HUES64 (cell line): ENCODE results near the gene ELMOD1. TPM values are rescaled to one million over a fixed set of nuclear protein-coding genes. Genes with fewer than 3 reads are reported as not detected.
A peak's percentile ranks its signal among the peaks of the same experiment; 100 is the strongest.

ENCODE experiments used
- H3K27ac ChIP-seq: 2 replicates; pipeline ENCODE4 v1.7.0; 2013; ENCODE audit warnings: low read depth, low read length, inconsistent platforms
- H3K27me3 ChIP-seq: 2 replicates; pipeline ENCODE4 v1.6.1; 2013; ENCODE audit warnings: mild to moderate bottlenecking, low read length; ENCODE audit not compliant: insufficient read depth
- H3K36me3 ChIP-seq: 2 replicates; pipeline ENCODE4 v1.6.1; 2013; ENCODE audit warnings: mild to moderate bottlenecking, low read length; ENCODE audit not compliant: insufficient read depth
- H3K4me1 ChIP-seq: 2 replicates; pipeline ENCODE4 v1.6.1; 2013; ENCODE audit warnings: mild to moderate bottlenecking, low read length, moderate library complexity; ENCODE audit not compliant: insufficient read depth
- H3K4me3 ChIP-seq: 2 replicates; pipeline ENCODE4 v1.5.1; 2013; ENCODE audit warnings: mild to moderate bottlenecking, low read length, moderate library complexity
- H3K9ac ChIP-seq: 2 replicates; pipeline ENCODE4 v1.6.1; 2013; ENCODE audit warnings: mild to moderate bottlenecking, low read depth, low read length
- H3K9me3 ChIP-seq: 2 replicates; pipeline ENCODE4 v1.6.1; 2013; ENCODE audit warnings: low read depth, low read length; ENCODE audit not compliant: insufficient read depth
- WGBS: fragments of 150-250, 120-280 bp; methylation state at CpG from one replicate; pipeline ENCODE4 v1.1.7; 2013; ENCODE audit warnings: missing lambda C conversion rate; 5-methylcytosine and 5-hydroxymethylcytosine counted together
- polyA plus RNA-seq, 2 experiments: library from polyadenylated mRNA; stranded (reverse); fragments of 50-300 nt; gene quantifications; one replicate each; pipeline ENCODE4 v1.2.3, GENCODE V29; 2013

Gene ELMOD1
- polyA plus RNA-seq (2013, experiment 1 of 2), result 1.1 TPM
- polyA plus RNA-seq (2013, experiment 2 of 2), result 0.51 TPM

DNA sequence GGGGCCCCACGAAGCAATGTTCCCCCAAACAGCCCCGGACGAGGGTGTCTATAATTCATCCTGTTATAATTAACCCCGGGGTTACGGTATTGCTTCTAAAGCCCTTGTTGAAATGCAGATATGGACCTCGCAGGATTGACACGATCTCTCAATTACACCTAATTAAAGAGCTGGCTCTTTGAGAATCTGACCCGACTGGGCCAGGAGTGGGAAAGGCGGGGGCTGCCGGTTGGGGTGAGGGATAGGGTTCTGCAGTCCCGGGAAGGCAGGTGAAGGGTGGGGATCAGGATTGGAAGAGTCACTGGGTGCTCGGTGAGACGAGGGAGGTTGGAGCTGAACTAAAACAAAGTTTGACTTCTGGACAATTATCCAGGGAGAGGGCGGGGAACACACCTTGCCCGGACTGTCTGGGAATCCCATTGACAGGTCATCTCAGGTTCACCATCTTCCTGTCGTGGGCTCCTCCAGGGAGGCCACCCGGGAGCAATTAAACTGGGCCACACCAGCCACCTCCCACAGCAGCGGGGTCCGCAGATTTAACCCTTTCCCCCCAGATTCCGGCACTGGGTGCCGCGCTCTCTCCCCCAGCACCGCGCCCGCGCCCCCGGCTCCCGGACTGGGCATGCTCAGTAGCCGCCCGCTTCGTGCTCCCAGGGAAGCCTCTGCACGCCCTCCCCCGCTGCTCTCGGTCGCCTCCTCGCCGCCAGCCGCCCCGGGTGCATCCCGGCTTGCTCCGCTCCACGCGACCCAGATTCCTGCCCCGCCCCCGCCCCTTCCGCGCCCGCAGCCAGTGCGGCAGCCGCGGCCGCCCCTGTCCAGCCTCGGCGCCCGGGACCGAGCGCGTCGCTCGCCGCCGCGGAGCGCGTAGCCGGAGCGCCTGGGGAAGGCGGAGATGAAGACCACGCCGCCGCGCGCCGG, at the start of gene ELMOD1:
Gene ELMOD1, plus strand, starts transcription at position 688 of the 918 bp plus-strand sequence. CDS start 27,043 bp downstream, outside the sequence.
- H3K9ac ChIP-seq, result no peak within 1 kb of the TSS
- no peaks in the 10 kb centered on the region for H3K36me3 ChIP-seq
- H3K9me3 ChIP-seq, result no peaks in the 10 kb centered on the region
- peaks cover 32% of the 10 kb centered on the region for H3K4me1 ChIP-seq
- H3K4me3 ChIP-seq, result peak within 1 kb of the TSS; percentile 63
- under 1% methylated on average over 74 of the region's 74 CpGs for WGBS
- H3K27ac ChIP-seq, result no peak within 1 kb of the TSS
- peaks cover 100% of the 10 kb centered on the region for H3K27me3 ChIP-seq

DNA sequence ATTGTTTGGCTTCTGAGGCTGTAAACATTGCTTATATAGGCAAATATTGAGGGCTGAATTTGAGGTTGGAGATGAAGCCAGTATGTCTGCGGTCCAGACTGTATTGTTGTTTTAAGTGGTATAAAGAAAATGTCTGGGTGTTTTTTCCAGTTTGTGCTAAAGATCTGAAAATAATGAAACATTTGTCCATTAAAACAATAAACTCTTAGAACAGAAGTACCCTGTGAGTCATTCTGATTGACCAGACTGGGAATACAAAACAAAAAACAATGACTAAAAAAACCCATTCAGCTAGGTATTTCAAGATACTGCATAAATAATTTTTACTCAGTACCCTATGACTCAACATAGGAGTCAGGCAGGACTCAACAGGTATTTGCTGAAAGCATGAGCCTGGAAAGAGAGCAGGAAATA, 45.8 kb upstream of the ELMOD1 start:
- Histone ChIP-seq H3K4me3 (no peak overlapping the region), H3K4me1 (no peaks in the 10 kb centered on the region), H3K27ac (no peak overlapping the region), H3K9me3 (no peaks in the 10 kb centered on the region), H3K36me3 (peaks cover 20% of the 10 kb centered on the region; the same call in 1 of the 2 replicates), H3K9ac (no peak overlapping the region), H3K27me3 (no peaks in the 10 kb centered on the region)
- 98% methylated on average over 1 of the region's 1 CpG for WGBS

DNA sequence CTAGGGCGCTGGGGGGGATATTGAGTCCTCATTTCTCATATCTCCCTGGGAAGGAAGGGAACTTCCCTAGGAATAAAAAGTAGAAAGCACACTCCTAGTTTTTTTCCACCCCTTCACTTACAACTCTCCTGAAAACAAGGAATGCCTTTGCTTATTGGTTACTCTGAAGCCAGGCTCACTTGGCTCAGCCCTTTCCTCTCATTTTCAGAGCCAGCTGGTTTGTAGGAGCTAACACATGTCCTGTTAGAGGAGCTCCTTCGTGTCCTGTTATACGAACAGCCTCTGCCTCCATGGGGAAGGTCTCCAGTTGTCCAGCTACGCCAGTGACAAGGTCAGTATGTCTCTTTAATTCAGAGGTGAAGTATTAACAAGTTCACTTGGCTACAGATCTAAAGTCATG, 43.0 kb upstream of the ELMOD1 start:
- Histone ChIP-seq H3K36me3 (peaks cover 45% of the 10 kb centered on the region), H3K27ac (no peak overlapping the region), H3K9me3 (no peaks in the 10 kb centered on the region), H3K27me3 (no peaks in the 10 kb centered on the region), H3K4me3 (no peak overlapping the region), H3K9ac (no peak overlapping the region), H3K4me1 (no peaks in the 10 kb centered on the region)
- WGBS, result 96% methylated on average over 3 of the region's 4 CpGs

DNA sequence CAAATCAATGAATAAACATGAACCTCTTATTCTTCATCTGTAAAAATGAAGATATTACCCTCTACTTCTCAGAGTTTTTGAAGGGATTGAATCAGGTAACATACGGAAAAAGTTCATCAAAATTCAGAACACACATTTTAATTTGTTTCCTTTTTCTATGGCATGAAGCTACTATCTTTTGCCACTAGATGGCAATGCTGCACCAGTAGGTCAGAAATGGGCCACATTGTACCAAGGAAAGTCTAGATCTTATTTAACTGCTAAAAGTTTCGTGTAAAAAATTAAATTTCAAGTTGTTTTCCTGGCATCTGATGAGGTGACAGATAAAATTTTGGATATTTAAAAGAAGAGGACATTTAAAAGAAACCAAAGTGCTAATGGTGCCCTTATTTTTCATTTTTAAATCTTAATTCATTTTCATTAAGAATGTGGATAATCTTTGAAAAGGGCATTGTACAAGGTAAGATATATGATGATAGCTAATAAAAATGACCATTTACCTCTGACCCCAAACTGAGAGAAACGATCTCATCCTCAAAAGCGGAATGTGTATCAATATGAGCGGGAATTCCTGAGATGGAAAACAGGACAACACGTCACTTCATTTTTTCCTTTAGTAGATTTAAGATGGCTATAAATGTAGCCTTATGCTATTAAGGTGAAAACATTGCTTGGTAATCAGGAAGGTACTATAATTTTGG, 41.5 kb upstream of the ELMOD1 start:
- peaks cover 60% of the 10 kb centered on the region for H3K36me3 ChIP-seq
- H3K27me3 ChIP-seq, result no peaks in the 10 kb centered on the region
- no peak overlapping the region for H3K27ac ChIP-seq
- no peak overlapping the region for H3K4me3 ChIP-seq
- H3K9ac ChIP-seq, result no peak overlapping the region
- WGBS, result 95% methylated on average over 6 of the region's 6 CpGs
- no peaks in the 10 kb centered on the region for H3K4me1 ChIP-seq
- H3K9me3 ChIP-seq, result no peaks in the 10 kb centered on the region

DNA sequence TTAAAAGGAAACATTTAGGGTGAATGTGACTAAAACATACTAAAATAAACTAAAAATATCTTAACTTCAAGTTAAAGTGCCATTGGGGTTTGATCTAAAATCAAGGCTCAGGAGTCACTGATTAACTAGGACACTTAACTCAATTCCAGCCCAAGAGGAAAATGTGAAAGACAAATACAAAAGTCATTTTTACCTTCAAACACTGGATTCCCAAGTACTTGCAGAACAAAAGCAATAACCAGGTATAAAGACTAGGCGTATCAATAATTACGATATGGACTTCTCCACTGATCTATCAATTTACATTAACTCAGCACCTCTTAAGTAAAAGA, 41.0 kb upstream of the ELMOD1 start:
- 100% methylated on average over 2 of the region's 2 CpGs for WGBS
- H3K4me3 ChIP-seq, result no peak overlapping the region
- H3K36me3 ChIP-seq, result peaks cover 64% of the 10 kb centered on the region
- no peaks in the 10 kb centered on the region for H3K4me1 ChIP-seq
- H3K27ac ChIP-seq, result no peak overlapping the region
- no peak overlapping the region for H3K9ac ChIP-seq
- no peaks in the 10 kb centered on the region for H3K27me3 ChIP-seq
- H3K9me3 ChIP-seq, result no peaks in the 10 kb centered on the region

DNA sequence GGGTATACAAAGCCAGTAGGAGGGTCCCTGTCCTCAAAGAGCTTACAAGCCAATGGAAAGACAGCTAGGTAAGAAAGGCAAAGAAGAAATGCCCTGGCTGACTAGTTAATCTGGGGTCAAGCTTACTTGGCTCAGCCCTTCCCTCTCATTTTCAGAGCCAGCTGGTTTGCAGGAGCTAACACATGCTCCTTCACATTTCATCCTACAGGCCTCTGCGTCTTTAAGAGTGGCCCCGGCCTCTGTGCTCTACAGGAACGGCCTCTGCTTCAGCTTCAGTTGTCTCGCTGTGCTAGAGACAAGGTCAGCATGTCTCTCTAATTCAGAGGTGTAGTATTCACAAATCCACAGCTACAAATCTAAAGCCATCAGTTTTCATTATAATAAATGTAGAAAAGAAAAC, 40.6 kb upstream of the ELMOD1 start:
- Histone ChIP-seq H3K27me3 (no peaks in the 10 kb centered on the region), H3K4me1 (no peaks in the 10 kb centered on the region), H3K4me3 (no peak overlapping the region), H3K36me3 (peaks cover 65% of the 10 kb centered on the region), H3K27ac (no peak overlapping the region), H3K9ac (no peak overlapping the region), H3K9me3 (no peaks in the 10 kb centered on the region)
- 93% methylated on average over 4 of the region's 4 CpGs for WGBS

DNA sequence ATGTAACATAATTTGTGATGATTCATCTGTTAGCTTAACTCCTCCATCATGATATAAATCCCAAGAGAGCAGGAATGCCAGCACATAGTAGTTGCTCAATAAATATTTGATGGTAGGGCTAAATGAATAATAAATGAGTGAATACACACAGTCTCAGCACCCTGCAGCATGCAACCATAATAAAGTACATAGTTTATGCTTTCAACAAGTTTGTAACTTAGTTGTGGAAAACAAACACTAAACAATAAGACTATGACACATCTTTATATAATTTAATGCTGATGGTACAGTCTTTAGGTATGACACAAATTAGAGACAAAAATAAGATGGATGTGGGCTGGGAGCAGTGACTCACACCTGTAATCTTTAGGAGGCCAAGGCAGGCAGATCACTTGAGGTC, 29.3 kb upstream of the ELMOD1 start:
- H3K36me3 ChIP-seq, result peaks cover 27% of the 10 kb centered on the region
- H3K4me1 ChIP-seq, result peaks cover 20% of the 10 kb centered on the region
- H3K27me3 ChIP-seq, result no peaks in the 10 kb centered on the region
- no peak overlapping the region for H3K9ac ChIP-seq
- H3K9me3 ChIP-seq, result no peaks in the 10 kb centered on the region
- no peak overlapping the region for H3K27ac ChIP-seq
- no peak overlapping the region for H3K4me3 ChIP-seq

DNA sequence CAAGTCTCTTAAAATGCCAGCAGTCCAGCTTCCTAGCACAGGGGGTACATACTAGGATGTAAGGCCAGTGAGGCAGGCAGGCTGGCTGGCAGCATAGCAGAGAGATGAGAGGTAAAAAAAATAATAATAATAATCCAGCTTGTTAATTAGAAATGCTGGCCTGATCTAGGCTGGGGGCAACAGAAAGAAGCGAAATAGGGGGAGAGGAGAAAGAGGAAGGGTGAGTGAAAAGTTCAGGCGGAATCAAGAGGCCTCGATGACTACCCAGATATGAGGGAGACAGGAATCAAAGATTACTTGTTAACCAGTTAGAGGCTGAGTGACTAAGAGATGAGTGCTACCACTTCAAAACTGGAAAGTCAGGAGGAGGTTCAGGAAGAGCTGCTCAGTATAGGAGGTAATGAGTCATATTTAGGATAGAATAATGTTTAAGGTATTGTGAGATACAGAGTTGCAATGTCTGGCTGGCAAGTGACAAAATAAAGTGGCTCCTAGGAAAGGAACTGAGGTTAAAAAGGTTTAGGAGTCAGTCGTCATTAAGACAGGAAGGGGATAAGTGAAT, 28.2 kb upstream of the ELMOD1 start:
- Histone ChIP-seq H3K27me3 (no peaks in the 10 kb centered on the region), H3K9me3 (no peaks in the 10 kb centered on the region), H3K9ac (no peak overlapping the region), H3K36me3 (peaks cover 26% of the 10 kb centered on the region), H3K27ac (no peak overlapping the region), H3K4me1 (peaks cover 22% of the 10 kb centered on the region), H3K4me3 (no peak overlapping the region)
- 69% methylated on average over 4 of the region's 4 CpGs for WGBS

DNA sequence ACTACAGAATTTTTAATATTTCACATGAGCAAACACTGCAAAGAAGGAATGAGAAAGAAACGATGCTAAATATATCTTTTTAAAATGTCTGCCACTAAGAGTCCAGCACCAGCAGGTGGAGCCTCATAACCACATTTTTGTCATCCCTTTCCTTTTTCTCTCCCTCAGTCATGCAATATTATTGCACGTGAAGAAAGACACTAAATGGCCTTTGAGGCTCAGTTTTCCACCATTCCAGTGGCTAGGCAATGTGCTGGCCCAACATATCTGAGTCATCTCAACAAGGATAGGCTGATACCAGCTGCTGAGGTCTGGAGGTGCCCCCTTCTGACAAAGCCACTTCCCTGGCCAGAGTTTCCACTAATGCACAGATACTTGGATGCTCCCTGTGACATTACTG, 27.2 kb upstream of the ELMOD1 start:
- Histone ChIP-seq H3K4me3 (0 out of 2 replicates have a peak overlapping the region, but pooled peaks have one; percentile 97), H3K27me3 (no peaks in the 10 kb centered on the region), H3K9ac (no peak overlapping the region), H3K9me3 (no peaks in the 10 kb centered on the region), H3K4me1 (peaks cover 22% of the 10 kb centered on the region), H3K27ac (no peak overlapping the region), H3K36me3 (peaks cover 21% of the 10 kb centered on the region)
- WGBS, result 44% methylated on average over 2 of the region's 2 CpGs

DNA sequence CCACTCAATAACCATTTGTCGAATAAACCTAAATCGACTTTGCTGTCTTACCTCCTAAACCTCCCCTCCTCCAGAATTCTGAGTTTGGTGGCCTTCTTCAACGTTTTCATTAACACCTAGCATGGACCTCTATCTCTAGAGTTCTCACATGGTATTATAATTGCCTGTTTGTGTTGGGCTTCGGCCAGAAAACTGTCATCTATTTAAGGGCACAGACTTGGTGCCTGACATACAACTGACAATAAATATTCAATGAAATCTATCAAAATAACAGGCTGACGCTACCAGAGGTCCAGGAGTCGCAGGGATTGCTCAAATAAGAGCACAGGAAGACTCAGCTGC, 26.1 kb upstream of the ELMOD1 start:
- Histone ChIP-seq H3K36me3 (peaks cover 10% of the 10 kb centered on the region; the same call in 1 of the 2 replicates), H3K27ac (no peak overlapping the region), H3K9me3 (no peaks in the 10 kb centered on the region), H3K4me3 (peak overlapping the region; percentile 97), H3K27me3 (no peaks in the 10 kb centered on the region), H3K4me1 (peaks cover 22% of the 10 kb centered on the region), H3K9ac (peak overlapping the region; percentile 89)
- 12% methylated on average over 6 of the region's 6 CpGs for WGBS
